DMS114 treated with DMSO at 0.1 percent for 48 hours (cell line): Measurements from ENCODE around the gene DLGAP1.

Experiments
- DNase-seq: peaks from one replicate; lab custom pipeline; 2025; ENCODE audit not compliant: unreplicated experiment; lab: John Stamatoyannopoulos, UW

The DLGAP1 gene

DNA sequence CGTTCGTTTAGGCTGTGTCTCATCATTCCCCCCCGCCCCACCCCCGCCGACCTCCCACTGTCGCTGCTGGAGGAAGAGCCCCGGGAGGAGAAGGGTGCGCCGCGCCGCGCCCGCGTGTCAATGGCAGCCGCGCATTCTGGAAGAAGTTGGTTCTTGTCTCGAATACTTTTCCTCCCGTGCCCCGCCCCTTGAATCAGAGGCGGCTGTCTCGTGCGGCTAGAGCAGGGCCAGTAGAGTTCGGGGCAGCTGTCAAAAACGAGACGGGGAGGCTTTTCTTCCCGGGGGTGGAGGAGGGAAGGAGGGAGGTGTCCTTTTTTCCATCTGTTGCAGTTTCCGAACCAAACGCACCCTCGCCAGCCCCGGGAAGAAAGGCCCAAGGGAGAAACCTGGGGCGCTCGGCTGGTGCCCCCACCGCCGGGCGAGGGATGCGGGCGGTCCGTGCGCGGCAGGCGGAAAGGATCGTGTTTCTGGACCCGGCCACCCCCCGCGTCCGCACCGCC is 1005.5 kb downstream of the DLGAP1 start:
- DNase-seq: no peak

GRCh38 chr18:3448838-3449511 is 1006.1 kb downstream of the DLGAP1 start:
- no peak for DNase-seq

- DNase-seq: peak; percentile 92
Measured at GRCh38 chr18:3447895-3448837, 1006.9 kb downstream of the DLGAP1 start.

GRCh38 chr18:3447068-3447894 is 1007.8 kb downstream of the DLGAP1 start:
- no peak for DNase-seq
